Measurements from ENCODE around the gene ALPL. TPM values are rescaled to one million over a fixed set of nuclear protein-coding genes. Genes with fewer than 3 reads are reported as not detected.
"Not testable (repeated sequence)": the region's sequence is repeated elsewhere in the genome, so short reads cannot be mapped to it uniquely, and the experiment has no call there.

ALPL gene
- total RNA-seq, 1 experiment from 2014 or later: 140 TPM

GRCh38 chr1:21472861-21473260 lies 36.4 kb upstream of the ALPL start:
- Mint-ChIP-seq H3K9me3 (no peaks in the 10 kb centered on the region), H3K4me3 (no peak overlapping the region), H3K4me1 (peaks cover 29% of the 10 kb centered on the region), H3K27me3 (ENCODE audit: low read depth) (no peaks in the 10 kb centered on the region), H3K36me3 (peaks cover 21% of the 10 kb centered on the region), H3K27ac (no peak overlapping the region; the same call in 1 of the 2 replicates)
- POLR2A ChIA-PET: no interaction called here
- TF ChIP-seq ZNF416 (CRISPR knock-in tag; IDR thresholded peaks at IDR 0.05) (no peak), NFE2L1 (CRISPR knock-in tag; IDR thresholded peaks at IDR 0.05) (no peak), SOX15 (CRISPR knock-in tag; IDR thresholded peaks at IDR 0.05) (no peak), TEAD4 (CRISPR knock-in tag; IDR thresholded peaks at IDR 0.05) (no peak), ATF6 (CRISPR knock-in tag; IDR thresholded peaks at IDR 0.05) (no peak), ZBTB43 (CRISPR knock-in tag; IDR thresholded peaks at IDR 0.05) (no peak), ZNF317 (CRISPR knock-in tag; IDR thresholded peaks at IDR 0.05; ENCODE audit: borderline replicate concordance, low read depth) (no peak), JAZF1 (CRISPR knock-in tag; IDR thresholded peaks at IDR 0.05) (no peak), IRF1 (CRISPR knock-in tag; IDR thresholded peaks at IDR 0.05) (no peak), CDX4 (CRISPR knock-in tag; IDR thresholded peaks at IDR 0.05; ENCODE audit: borderline replicate concordance) (no peak), ZNF263 (CRISPR knock-in tag; IDR thresholded peaks at IDR 0.05; ENCODE audit: low read depth) (no peak)
- CTCF ChIA-PET: no interaction called here
- no peak for DNase-seq (ENCODE audit: low spot score)
- no peak for ATAC-seq

GRCh38 chr1:21478356-21478755 lies 30.9 kb upstream of the ALPL start:
- TF ChIP-seq USF1 (CRISPR knock-in tag; IDR thresholded peaks at IDR 0.05) (no peak), JAZF1 (CRISPR knock-in tag; IDR thresholded peaks at IDR 0.05) (no peak)
- Mint-ChIP-seq H3K4me1 (no peaks in the 10 kb centered on the region), H3K27me3 (ENCODE audit: low read depth) (peaks cover 8% of the 10 kb centered on the region), H3K4me3 (no peak overlapping the region), H3K9me3 (no peaks in the 10 kb centered on the region), H3K27ac (no peak overlapping the region), H3K36me3 (peaks cover 21% of the 10 kb centered on the region)
- ChIA-PET CTCF (no interaction called here), POLR2A (no interaction called here)
- ATAC-seq (no peak), DNase-seq (ENCODE audit: low spot score) (no peak)

GRCh38 chr1:21483881-21484280 lies 25.3 kb upstream of the ALPL start:
- H3K4me1 Mint-ChIP-seq; H3K27me3 Mint-ChIP-seq (ENCODE audit: low read depth); H3K4me3 Mint-ChIP-seq; H3K36me3 Mint-ChIP-seq; CTCF ChIA-PET; ATAC-seq; H3K9me3 Mint-ChIP-seq; POLR2A ChIA-PET; H3K27ac Mint-ChIP-seq; DNase-seq (ENCODE audit: low spot score): not testable (repeated sequence)

GRCh38 chr1:21489146-21489545 lies 20.1 kb upstream of the ALPL start:
- DNase-seq (ENCODE audit: low spot score): no peak
- peaks cover 9% of the 10 kb centered on the region for H3K36me3 Mint-ChIP-seq
- H3K4me1 Mint-ChIP-seq: peaks cover 11% of the 10 kb centered on the region
- no peak overlapping the region for H3K27ac Mint-ChIP-seq
- peaks cover 3% of the 10 kb centered on the region; the same call in 1 of the 2 replicates for H3K27me3 Mint-ChIP-seq (ENCODE audit: low read depth)
- H3K4me3 Mint-ChIP-seq: no peak overlapping the region
- POLR2A ChIA-PET: no interaction called here
- peaks cover 14% of the 10 kb centered on the region for H3K9me3 Mint-ChIP-seq
- ATAC-seq: no peak
- CTCF ChIA-PET: interaction anchor here (0.7 to 1.5 kb wide), 6 partner anchors 21 to 244 kb away, joined by 3 to 5 read pairs (median 4); no protein-coding TSS in a partner anchor
- TF ChIP-seq STAT6 (CRISPR knock-in tag; conservative IDR thresholded peaks at IDR 0.05; ENCODE audit: low read depth) (no peak), ZNF532 (CRISPR knock-in tag; IDR thresholded peaks at IDR 0.05; ENCODE audit: borderline replicate concordance) (no peak), MXD4 (CRISPR knock-in tag; IDR thresholded peaks at IDR 0.05; ENCODE audit: borderline replicate concordance) (no peak)
